Osteoblast (primary cell): ENCODE data around the gene RBL1. TPM values are rescaled to one million over a fixed set of nuclear protein-coding genes. Genes with fewer than 3 reads are reported as not detected.

Experiments used
- DNase-seq: peaks from one replicate; pipeline ENCODE4 v3.0.0; 2011; ENCODE audit warnings: low spot score, mixed read lengths; ENCODE audit not compliant: insufficient read length; ENCODE audit errors: missing footprints
- H2AFZ ChIP-seq: 2 replicates; pipeline ENCODE4 v1.6.0; 2011; ENCODE audit warnings: mild to moderate bottlenecking, low read length
- H3K27ac ChIP-seq: 2 replicates; pipeline ENCODE4 v1.5.1; 2011; ENCODE audit warnings: mild to moderate bottlenecking, low read depth, low read length, moderate library complexity
- H3K27me3 ChIP-seq: 2 replicates; pipeline ENCODE4 v1.6.0; 2012; ENCODE audit warnings: mild to moderate bottlenecking, control low read depth, inconsistent platforms, low read length, moderate library complexity; ENCODE audit not compliant: insufficient read depth
- H3K36me3 ChIP-seq: 2 replicates; pipeline ENCODE4 v1.5.1; 2011; ENCODE audit warnings: mild to moderate bottlenecking, low read length, control low read depth, moderate library complexity; ENCODE audit not compliant: insufficient read depth
- H3K4me1 ChIP-seq: 2 replicates; pipeline ENCODE4 v1.5.1; 2011; ENCODE audit warnings: mild to moderate bottlenecking, low read length, control low read depth, moderate library complexity; ENCODE audit not compliant: insufficient read depth
- H3K4me2 ChIP-seq: 2 replicates; pipeline ENCODE4 v1.6.0; 2011; ENCODE audit warnings: mild to moderate bottlenecking, low read length; ENCODE audit not compliant: insufficient read depth
- H3K4me3 ChIP-seq: fragments of 200-600 bp; sonication (generic); 3 replicates; pipeline ENCODE4 v1.5.1; 2012; ENCODE audit warnings: mild to moderate bottlenecking, low read length, inconsistent platforms; ENCODE audit not compliant: insufficient read depth
- H3K79me2 ChIP-seq: 2 replicates; pipeline ENCODE4 v1.6.0; 2012; ENCODE audit warnings: mild to moderate bottlenecking, low read length, control low read depth, inconsistent platforms; ENCODE audit not compliant: insufficient read depth
- H3K9me3 ChIP-seq: 2 replicates; pipeline ENCODE4 v1.5.1; 2011; ENCODE audit warnings: low read depth, low read length, control low read depth
- H4K20me1 ChIP-seq: 2 replicates; pipeline ENCODE4 v1.6.0; 2012; ENCODE audit warnings: mild to moderate bottlenecking, low read length, control low read depth; ENCODE audit not compliant: insufficient read depth
- total RNA-seq: library from RNA; depleted of rRNA; stranded (reverse); fragments of >200 nt; gene quantifications from 2 replicates; pipeline ENCODE4 v1.2.3, GENCODE V29; 2012
- TF ChIP-seq, protein P1 (sequence below): IDR thresholded peaks from 2 replicates; pipeline ENCODE4 v1.5.1; 2011; ENCODE audit warnings: mild to moderate bottlenecking, low read depth, low read length, moderate library complexity; ENCODE audit errors: extremely low read depth

Gene RBL1
- total RNA-seq, 1 donor, result 9.8 TPM

GRCh38 chr20:36975099-36975818 lies 120.5 kb downstream of the RBL1 start:
- no peaks in the 10 kb centered on the region for H3K4me1 ChIP-seq
- DNase-seq, result no peak
- H3K27ac ChIP-seq, result no peak overlapping the region
- H3K36me3 ChIP-seq, result no peaks in the 10 kb centered on the region
- H3K4me2 ChIP-seq, result no peak overlapping the region
- H3K27me3 ChIP-seq, result no peaks in the 10 kb centered on the region
- H3K79me2 ChIP-seq, result no peaks in the 10 kb centered on the region
- no peak overlapping the region for H2AFZ ChIP-seq
- no peaks in the 10 kb centered on the region for H3K9me3 ChIP-seq
- TF ChIP-seq, protein P1, sequence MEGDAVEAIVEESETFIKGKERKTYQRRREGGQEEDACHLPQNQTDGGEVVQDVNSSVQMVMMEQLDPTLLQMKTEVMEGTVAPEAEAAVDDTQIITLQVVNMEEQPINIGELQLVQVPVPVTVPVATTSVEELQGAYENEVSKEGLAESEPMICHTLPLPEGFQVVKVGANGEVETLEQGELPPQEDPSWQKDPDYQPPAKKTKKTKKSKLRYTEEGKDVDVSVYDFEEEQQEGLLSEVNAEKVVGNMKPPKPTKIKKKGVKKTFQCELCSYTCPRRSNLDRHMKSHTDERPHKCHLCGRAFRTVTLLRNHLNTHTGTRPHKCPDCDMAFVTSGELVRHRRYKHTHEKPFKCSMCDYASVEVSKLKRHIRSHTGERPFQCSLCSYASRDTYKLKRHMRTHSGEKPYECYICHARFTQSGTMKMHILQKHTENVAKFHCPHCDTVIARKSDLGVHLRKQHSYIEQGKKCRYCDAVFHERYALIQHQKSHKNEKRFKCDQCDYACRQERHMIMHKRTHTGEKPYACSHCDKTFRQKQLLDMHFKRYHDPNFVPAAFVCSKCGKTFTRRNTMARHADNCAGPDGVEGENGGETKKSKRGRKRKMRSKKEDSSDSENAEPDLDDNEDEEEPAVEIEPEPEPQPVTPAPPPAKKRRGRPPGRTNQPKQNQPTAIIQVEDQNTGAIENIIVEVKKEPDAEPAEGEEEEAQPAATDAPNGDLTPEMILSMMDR, result no peak
- H3K4me3 ChIP-seq, result no peak overlapping the region
- no peaks in the 10 kb centered on the region for H4K20me1 ChIP-seq

DNA sequence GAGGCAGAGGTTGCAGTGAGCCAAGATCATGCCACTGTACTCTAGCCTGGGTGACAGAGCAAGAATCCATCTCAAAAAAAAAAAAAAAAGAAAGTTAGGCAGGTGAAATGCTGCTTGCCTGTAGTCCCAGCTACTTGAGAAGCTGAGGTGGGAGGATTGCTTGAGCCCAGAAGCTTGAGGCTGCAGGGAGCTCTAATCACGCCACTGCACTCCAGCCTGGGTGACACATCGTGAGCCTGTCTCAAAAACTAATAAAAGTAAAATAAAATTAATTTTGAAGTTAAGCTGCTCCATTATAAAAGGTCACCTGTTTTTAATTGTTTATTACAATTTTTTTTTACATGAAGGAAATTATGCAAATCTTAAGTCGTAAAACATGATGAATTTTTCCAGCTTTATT lies 121.1 kb downstream of the RBL1 start:
- Histone ChIP-seq H3K4me2 (no peak overlapping the region), H3K4me1 (no peaks in the 10 kb centered on the region), H3K4me3 (no peak overlapping the region), H3K9me3 (no peaks in the 10 kb centered on the region), H2AFZ (no peak overlapping the region), H3K27me3 (no peaks in the 10 kb centered on the region), H3K36me3 (no peaks in the 10 kb centered on the region), H4K20me1 (no peaks in the 10 kb centered on the region), H3K79me2 (no peaks in the 10 kb centered on the region), H3K27ac (no peak overlapping the region)
- TF ChIP-seq, protein P1, result no peak
- no peak for DNase-seq

GRCh38 chr20:36971103-36971502 lies 124.7 kb downstream of the RBL1 start:
- Histone ChIP-seq H3K27me3 (no peaks in the 10 kb centered on the region), H4K20me1 (no peaks in the 10 kb centered on the region), H3K36me3 (no peaks in the 10 kb centered on the region), H3K27ac (no peak overlapping the region), H3K4me1 (no peaks in the 10 kb centered on the region), H2AFZ (no peak overlapping the region), H3K4me2 (no peak overlapping the region), H3K79me2 (no peaks in the 10 kb centered on the region), H3K4me3 (no peak overlapping the region), H3K9me3 (no peaks in the 10 kb centered on the region)
- DNase-seq, result no peak
- TF ChIP-seq, protein P1, result no peak

GRCh38 chr20:36969478-36970186 lies 126.2 kb downstream of the RBL1 start:
- no peak overlapping the region for H3K27ac ChIP-seq
- H3K36me3 ChIP-seq, result no peaks in the 10 kb centered on the region
- TF ChIP-seq, protein P1, result no peak
- no peaks in the 10 kb centered on the region for H4K20me1 ChIP-seq
- peak overlapping the region; percentile 49 for H2AFZ ChIP-seq
- no peaks in the 10 kb centered on the region for H3K4me1 ChIP-seq
- no peaks in the 10 kb centered on the region for H3K27me3 ChIP-seq
- no peak overlapping the region for H3K4me3 ChIP-seq
- no peaks in the 10 kb centered on the region for H3K79me2 ChIP-seq
- DNase-seq, result no peak
- H3K9me3 ChIP-seq, result no peaks in the 10 kb centered on the region
- no peak overlapping the region for H3K4me2 ChIP-seq
